Amniotic epithelial cell (primary cell): ENCODE data around the gene MBTPS2.
"Not testable (repeated sequence)": the region's sequence is repeated elsewhere in the genome, so short reads cannot be mapped to it uniquely, and the experiment has no call there.

Source experiments
- DNase-seq: peaks from one replicate; pipeline ENCODE4 v3.0.0-alpha.2; 2010; ENCODE audit warnings: low read depth

Gene MBTPS2

DNA sequence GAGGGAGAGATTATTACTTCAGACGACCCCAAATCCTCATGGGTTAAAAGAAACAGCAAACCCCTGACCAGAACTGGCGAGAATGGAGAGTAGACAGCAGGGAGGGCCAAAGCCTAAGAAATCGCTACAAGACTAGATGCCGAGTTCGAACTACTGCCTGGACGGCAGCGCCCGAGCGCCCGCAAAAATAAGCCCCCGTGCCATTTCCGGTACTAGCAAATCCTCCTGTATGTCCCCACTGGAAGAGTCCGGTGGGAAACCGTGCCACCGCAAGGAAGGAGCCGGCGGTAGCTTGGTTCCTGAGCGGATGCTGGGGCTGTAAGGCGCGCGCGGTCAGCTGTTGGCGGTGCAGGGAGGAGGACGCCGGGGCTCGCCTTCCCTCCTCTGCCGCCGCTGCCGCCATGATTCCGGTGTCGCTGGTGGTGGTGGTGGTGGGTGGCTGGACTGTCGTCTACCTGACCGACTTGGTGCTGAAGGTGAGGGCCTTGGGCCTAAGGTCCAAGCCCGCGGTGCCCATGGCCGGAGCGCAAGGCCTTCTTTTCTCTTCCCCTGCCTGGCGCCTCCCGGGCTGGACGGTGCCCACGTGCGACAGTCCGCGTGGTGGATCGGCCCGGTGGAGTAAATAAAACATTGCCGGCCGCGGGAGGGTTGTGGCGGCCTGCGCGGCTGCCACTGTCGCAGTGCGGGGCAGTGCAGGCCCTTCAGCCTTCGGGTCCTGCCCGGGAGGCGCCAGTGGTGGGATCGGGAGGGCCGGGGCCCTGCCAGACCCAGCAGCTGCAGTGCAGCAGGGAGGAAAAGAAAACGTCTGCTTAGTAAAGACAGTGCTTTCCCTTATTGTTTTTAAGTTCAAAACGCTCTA lies at the start of gene MBTPS2:
Gene MBTPS2 (plus strand): TSS at position 284 of the 859 bp plus-strand sequence. CDS start 118 bp downstream, at position 402.
- DNase-seq = peak; percentile 85

DNA sequence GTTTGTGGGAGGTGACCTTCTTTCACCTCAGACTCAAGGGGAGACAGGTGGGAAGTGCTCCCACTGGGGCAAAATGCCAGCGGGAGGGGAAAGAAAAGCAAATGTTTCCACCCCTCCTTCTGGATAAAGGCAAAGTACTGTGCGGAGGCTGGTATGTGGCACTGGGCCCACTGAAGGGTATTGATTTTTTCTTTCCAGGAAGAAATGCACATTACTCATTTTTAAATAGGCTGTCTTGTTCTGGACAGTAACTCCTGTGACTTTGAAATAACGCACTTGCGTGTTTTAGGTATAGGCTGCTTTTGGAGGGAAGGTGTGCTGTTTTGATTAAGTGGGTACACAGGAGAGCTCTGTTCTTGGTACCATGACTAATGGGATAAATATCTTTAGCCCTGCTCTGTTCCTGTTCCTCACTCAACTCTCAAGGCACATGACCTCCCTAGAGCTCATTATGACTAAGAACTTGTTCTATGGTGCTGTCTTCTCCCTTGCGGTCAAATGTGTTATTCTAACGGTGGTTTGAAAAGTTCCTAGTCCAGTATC lies 40.7 kb upstream of the MBTPS2 start:
- peak; percentile 97 for DNase-seq

DNA sequence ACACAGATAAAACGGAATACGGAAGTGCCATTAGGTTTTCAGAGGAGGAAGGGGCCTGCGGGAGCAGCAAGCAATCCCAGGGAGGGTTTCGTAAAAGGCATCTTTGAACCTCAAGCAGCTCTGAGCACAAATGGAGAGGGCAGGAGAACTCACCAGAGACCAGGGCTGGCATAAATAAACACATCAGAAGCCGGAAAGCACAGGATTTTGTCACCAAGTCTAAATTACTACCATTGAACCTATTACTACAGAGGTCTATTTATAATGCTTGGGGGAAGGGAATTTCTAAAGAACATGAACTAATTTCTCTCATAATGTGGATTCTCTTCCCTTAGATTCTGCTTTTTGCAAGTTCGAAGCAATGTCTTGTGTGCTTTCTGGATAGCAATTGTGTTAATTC lies 39.6 kb upstream of the MBTPS2 start:
- peak; percentile 20 for DNase-seq

- peak; percentile 47 for DNase-seq
Measured at GRCh38 chrX:21800344-21800770, 39.1 kb upstream of the MBTPS2 start.

DNA sequence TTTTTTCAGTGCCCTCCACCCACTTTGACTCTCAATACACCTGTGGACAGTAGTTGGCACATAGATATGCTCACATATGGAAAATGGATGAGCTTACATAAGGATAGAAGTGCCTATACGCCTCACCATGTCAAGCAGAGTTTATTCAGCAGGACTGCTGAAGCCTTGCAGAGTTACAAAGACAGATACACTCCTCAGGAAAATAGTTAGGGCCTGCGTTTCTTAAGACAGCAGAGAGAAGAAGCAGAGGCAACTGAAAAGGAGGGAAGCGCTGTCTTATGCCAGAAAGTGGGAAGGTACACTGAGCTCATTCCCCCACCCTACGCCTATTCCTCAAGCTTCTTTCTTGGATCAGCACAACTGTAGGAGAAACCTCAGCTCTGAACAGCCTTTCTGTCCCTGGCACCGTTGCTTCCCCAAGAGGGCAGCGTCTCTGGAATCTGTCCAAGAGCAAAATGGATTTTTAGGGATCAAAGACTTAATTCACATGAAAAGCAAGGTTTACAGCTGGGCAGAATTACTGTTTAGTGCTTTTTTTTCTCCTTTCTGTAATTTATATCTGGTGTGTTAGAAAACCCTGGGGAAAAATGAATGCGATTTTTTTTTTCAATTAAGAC lies 37.3 kb upstream of the MBTPS2 start:
- DNase-seq = peak; percentile 18

DNA sequence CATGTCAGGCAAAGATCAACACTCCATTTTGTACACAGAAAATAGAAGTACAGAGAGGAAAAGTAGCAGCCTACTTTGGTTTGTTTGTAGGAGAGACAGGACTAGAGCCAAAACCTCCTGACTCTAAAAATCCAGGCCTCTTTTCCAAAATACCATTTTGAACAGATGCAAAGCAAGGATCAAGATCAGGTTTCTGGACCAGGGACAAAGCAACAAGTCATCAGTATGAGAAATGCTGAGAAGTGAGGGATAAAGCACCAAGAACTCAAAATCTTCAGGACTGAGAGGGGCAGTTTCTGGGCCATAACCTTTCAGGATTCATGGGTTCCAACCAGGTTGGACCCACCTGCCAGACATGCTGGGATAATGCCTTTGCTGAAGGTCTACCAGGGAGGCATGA lies 36.6 kb upstream of the MBTPS2 start:
- no peak for DNase-seq

DNA sequence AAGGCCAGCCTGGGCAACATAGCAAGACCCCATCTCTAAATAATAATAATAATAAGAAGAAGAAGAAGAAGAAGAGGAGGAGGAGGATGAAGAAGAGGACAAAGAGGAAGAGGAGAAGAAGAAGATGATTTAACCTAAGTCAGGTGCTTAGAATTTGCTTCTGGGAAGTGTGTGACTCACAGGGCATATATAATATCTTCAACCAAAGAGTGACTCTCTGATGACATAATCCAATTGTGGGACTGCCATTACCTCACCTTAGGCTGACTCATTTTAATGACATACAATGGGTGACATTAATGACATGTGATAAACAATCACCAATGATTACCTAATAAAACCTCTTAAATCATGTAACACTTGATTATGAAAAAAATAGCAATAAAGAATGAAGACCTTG lies 32.7 kb upstream of the MBTPS2 start:
- no peak for DNase-seq

DNA sequence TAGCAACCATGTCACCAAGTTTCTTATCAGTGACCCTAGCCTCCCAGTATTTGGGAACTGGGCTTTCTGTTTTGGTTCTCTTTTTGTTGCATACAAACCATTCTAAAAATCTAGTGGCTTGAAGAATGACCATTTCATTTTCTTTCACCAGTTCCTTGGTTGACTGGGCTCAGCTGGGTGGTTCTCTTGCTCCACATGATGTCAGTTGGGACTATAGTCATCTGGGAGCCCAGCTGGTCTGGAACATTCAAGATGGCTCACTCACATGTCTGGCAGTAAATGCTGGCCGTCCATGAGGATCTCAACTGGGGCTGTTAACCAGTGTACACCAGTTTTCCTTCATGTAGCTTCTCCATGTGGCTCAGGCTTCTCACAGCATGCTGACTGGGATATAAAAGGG lies 27.6 kb upstream of the MBTPS2 start:
- DNase-seq = no peak

GRCh38 chrX:21812628-21813027 lies 26.8 kb upstream of the MBTPS2 start:
- no peak for DNase-seq

DNA sequence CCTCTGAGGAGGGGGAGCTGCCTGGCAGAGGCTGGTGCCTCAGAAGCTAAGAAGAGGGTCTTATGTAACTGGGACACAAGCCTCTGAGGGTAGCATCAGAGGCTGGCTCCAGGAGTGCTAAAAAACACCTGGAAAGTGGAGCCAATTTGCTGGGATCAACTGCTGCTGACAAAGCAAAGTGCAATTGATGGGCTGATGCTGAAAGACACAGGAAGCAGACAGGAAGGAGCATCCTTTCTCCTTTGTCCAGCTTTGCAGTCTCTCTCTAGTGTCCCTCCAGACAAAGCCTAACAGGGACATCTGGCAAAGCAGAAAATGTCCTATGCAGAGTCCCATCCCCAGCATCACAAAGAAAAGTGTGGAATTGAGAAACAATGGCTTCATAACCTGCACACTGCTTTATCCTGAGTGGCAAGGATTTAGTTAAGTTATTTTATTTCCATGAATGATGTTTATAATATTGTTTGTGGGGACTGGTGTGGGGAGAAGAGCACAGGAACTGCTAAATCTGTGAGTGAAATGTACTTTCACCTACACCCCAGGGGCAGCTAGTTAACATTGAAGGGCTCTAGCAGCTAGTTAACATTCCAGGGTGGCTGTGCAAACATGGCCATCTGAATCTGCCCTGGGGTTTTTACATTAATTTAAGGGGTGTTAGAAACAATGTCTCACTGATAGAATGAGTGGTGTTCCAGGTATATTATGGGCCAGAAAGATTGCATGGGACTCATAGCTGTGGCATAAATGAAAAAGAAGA lies 25.6 kb upstream of the MBTPS2 start:
- no peak for DNase-seq

- no peak for DNase-seq
Measured at GRCh38 chrX:21816136-21816535, 23.3 kb upstream of the MBTPS2 start.

DNA sequence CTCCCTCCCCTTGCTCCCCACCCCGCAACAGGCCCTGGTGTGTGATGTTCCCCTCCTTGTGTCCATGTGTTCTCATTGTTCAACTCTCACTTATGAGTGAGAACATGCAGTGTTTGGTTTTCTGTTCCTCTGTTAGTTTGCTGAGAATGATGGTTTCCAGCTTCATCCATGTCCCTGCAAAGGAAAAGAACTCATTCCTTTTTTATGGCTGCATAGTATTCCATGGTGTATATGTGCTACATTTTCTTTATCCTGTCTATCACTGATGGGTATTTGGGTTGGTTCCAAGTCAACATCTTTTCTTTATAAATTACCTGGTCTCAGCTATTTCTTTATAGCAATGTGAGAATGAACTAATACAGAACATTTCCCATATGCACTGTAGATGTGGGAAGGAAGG lies 19.2 kb upstream of the MBTPS2 start:
- not testable (repeated sequence) for DNase-seq

DNA sequence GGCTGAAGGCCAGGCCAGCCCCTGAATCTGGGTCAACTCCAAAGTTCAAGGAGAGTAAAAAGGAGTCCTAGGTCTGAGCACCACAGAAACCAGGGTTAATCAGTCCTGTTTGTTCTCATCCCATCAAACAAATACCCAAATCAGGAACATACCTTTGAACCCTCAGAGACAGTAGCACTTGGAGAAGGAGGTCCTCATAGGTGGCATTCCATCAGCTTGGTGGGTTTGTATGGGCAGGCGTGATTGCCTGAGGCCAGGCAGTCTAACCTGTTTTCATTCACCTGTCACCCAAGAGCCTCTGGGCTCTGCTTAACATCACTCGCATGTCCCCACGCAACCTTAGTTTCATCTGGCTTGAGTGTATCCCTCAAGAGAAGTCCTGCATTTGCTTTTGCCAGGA lies 17.5 kb upstream of the MBTPS2 start:
- DNase-seq = no peak

GRCh38 chrX:21831496-21831895 lies 7.9 kb upstream of the MBTPS2 start:
- DNase-seq = peak; percentile 1

DNA sequence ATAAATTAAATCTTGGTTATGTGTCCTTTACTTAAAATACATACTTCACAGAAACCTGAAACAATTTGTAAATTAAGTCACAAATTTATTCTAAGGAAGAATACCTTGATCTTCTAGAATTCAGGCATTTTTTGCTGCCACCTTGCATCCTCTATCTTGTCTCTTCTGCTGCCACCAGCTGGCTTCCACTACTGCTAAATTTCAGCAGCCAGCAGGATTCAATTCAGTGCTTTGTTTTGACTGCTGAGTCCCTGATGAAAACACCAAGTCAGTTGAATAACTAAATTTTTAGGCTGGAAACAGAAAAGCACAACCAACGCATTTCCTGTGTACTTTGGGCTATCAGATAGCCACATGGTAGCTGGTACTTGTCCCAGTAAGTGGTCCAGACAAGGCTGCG lies 2.4 kb upstream of the MBTPS2 start:
- no peak for DNase-seq

GRCh38 chrX:21838937-21839333 lies 482 bp upstream of the MBTPS2 start:
- DNase-seq = peak; percentile 38

DNA sequence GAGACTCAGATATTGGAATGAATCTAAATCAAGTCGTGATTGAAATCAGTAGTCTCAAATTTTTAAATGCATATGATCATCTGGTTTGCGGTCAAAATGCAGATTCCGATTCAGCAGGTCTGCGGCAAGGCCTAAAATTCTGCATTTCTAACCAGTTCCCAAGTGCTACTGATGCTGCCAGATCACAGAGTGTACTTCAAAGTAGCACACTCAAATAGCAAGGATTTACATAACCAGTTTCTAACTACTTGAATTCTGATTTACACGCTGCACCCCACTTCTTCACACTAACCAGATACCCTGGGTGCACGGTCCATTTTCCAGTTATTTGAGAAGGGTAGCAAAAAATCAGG lies 752 bp downstream of the MBTPS2 start:
- peak; percentile 20 for DNase-seq

DNA sequence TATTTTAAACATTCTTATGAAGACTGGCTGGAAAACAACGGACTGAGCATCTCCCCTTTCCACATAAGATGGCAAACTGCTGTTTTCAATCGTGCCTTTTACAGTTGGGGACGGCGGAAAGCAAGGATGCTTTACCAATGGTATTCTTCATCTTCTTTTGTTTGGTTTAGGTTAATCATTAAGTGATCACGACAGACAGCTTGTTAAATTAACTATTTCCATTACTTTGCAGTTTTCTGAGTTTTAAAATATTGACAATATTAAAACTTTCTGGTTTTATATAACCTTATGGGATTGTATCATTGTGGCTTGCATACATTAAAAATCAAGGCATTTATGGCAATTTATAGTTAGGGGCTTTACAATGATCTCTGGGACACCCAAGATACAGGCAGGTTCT lies 3.8 kb downstream of the MBTPS2 start:
- no peak for DNase-seq

DNA sequence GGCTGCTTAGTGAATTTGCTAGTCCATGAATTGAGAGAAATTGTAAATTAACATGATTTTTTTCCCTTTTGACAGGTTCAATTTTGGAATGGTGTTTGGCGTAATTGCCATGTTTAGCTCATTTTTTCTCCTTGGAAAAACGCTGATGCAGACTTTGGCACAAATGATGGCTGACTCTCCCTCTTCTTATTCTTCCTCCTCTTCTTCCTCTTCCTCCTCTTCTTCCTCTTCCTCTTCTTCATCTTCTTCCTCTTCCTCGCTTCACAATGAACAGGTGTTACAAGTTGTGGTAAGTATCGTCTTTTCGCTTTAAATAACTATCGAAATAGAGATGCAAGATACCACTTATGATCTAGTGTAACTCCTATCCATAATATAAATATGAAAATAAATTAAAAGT lies 5.7 kb downstream of the MBTPS2 start:
- DNase-seq = no peak

- peak; percentile 60 for DNase-seq
Measured at GRCh38 chrX:21847342-21847741, 7.9 kb downstream of the MBTPS2 start.

GRCh38 chrX:21853578-21853977 lies 14.2 kb downstream of the MBTPS2 start:
- no peak for DNase-seq

- DNase-seq = no peak
Measured at GRCh38 chrX:21855937-21856415, 16.6 kb downstream of the MBTPS2 start, which contains the start of gene YY2. YY2 (plus strand) TSS chrX:21855987; CDS start chrX:21856485, 498 bp downstream.
